NK-92 (cell line): ENCODE measurements around the gene GCGR.

ENCODE experiments used
- DNase-seq: peaks from one replicate; lab custom pipeline; 2025; ENCODE audit not compliant: unreplicated experiment; lab: John Stamatoyannopoulos, UW

GCGR gene

GRCh38 chr17:81811705-81812570 lies 8.0 kb downstream of the GCGR start:
- DNase-seq: no peak

DNA sequence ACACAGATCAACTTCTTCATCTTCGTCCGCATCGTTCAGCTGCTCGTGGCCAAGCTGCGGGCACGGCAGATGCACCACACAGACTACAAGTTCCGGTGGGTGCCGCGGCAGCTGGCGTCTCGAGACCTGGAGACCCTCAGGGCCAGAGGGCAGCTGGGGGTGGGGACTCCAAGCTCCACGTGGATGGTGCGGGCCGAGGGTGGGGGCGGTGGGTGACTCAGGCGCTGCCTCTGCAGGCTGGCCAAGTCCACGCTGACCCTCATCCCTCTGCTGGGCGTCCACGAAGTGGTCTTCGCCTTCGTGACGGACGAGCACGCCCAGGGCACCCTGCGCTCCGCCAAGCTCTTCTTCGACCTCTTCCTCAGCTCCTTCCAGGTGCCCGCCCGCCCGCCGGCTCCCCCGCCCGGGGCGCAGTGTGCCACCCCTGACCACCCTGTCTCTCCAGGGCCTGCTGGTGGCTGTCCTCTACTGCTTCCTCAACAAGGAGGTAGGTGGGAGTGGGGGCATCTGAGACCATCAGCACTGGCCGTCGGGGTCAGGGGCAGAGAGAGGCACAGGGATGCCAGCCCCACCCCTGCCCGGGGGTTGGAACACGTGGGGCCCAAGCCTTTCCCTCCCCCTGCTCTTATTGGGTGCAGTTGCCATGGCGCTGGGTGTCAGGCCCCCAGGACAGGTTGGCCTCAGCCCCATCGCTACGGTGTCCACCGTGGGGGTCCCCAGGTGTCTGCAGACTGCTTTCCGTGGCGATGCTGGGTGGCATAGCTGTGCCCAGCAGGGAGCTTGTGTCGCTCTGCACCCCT lies 8.8 kb downstream of the GCGR start:
- no peak for DNase-seq

GRCh38 chr17:81813371-81813684 lies 9.4 kb downstream of the GCGR start:
- no peak for DNase-seq

DNA sequence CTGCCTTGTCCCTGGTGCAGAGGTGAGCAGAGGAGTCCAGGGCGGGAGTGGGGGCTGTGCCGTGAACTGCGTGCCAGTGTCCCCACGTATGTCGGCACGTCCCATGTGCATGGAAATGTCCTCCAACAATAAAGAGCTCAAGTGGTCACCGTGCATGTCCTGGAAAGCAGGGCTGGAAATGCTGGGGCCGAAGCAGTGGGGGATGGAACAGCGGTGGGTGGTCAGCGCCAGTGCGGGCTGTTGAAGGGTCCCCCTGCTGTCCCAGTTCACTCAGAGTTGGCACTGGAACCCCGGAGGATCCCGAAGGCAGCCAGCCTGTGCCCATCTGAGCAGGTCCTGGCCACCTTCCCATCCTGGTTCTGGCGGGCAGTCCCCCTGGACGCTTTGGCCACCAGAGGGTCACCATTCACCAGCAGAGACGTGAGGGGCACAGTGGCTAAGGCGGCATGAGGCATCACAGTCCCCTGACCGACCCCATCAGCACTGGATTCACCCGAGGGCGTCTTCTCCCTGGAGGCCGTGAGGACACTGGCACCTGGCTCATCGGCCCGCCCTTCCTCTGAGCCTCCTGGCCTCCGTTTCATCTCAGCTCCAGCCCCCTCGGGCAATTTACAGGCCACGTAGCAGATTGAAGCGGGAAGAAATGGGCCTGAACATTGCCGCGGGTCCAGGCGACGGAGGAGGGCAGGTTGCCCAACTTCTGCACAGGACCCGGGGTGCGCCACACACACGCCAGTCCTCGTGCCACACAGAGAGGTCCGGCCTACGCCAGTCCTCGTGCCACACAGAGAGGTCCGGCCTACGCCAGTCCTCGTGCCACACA lies 10.1 kb downstream of the GCGR start:
- no peak for DNase-seq

GRCh38 chr17:81814748-81815645 lies 11.0 kb downstream of the GCGR start:
- no peak for DNase-seq

GRCh38 chr17:81815646-81815986 lies 11.7 kb downstream of the GCGR start:
- DNase-seq: no peak

GRCh38 chr17:81817758-81818147 lies 13.8 kb downstream of the GCGR start:
- DNase-seq: no peak

DNA sequence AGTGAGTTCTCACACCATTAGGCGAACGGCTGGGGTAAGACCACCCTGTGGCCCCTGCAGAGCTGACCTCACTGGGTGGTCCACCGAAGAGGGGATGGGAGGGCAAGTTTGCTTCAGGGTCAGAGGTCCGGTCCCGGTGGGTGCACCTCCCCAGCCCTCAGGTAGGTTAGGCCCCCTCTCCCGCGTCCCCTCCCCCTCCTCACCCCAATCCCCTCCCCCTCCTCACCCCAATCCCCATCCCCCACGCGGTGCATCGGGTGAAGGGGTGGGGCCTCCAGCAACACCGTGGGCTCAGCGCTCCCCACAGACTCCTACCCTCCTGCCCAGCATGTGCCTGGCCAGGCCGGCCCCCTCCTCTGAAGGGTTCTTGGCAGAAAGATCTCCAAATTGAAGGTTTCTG lies 15.8 kb downstream of the GCGR start:
- no peak for DNase-seq

DNA sequence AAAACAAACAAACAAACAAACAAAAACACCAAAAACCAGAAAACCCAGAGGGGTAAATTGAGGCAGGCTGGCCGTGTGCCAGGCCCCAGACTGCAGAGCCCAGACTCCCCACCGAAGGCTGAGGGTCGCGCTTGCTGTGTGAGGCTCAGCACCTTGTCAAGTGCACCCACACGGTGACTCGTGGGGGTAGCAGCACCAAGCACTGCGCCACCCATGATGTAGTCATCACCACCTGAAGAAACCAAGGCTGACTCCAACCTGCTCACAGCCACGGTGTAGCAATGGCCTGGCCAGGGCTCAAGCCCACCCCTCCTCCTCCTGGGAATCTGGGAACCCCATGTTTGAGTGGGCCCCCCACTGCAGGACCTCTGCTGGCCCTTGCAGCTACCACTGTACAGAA lies 17.2 kb downstream of the GCGR start:
- DNase-seq: no peak

- DNase-seq: no peak
Measured at GRCh38 chr17:81821603-81822311, 17.8 kb downstream of the GCGR start.

DNA sequence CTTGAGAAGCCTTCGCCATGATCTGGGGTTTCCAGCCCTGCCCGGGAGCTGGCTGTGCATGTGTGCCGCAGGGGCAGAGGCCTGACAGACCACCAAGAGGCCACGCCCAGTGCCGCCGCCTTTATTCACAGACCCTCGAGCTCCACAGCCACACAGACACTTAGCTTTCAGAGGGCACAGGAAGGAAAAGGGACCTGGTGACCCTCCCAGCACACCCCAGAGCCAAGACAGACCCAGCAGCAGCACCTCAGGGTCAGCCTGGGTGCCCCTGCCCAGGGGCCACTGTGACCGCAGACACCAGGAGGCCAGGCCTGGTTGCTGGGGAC lies 18.3 kb downstream of the GCGR start:
- DNase-seq: no peak

- DNase-seq: no peak
Measured at GRCh38 chr17:81822996-81823819, 19.3 kb downstream of the GCGR start.

- no peak for DNase-seq
Measured at GRCh38 chr17:81823820-81824550, 20.0 kb downstream of the GCGR start.

DNA sequence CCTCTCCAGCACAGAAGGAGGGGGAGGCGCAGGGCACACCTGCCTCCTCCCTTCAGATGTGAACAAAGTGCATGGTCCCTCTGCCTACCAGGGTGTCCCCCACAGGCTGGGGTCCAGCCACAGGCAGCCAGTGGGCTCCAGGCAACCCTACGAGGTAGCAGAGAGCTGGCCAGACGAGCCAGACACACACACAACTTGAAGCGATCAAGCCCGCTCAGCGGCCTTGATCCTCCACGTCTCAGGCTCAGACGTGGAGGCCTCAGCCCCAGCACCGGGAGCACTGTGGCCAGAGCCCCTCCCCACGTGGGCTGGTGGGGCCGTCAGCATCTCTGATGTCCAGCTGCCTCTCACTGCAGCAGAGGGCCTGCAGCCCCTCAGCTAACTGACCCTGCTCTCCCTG lies 20.6 kb downstream of the GCGR start:
- DNase-seq: no peak

GRCh38 chr17:81825841-81826466 lies 22.0 kb downstream of the GCGR start:
- DNase-seq: no peak

- no peak for DNase-seq
Measured at GRCh38 chr17:81828656-81829055, 24.7 kb downstream of the GCGR start.

DNA sequence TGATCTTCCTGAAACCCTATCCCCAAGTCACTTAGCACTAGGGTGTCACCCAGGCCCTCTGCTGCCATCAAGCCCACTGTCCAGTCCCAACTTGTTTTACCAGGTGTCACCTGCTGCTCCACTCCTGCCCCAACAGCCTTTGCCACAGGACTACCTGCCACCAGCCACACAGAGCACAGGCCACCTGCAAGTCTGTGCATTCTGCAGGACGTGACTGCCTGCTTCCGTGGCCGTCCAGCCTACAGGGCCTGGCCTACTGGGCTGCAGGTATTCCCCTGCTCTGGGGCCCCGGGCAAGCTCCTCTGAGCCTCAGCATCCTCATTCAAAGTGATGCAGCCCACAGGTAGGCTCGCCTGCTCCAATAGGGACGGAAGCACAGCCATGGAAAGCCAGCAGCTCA lies 25.9 kb downstream of the GCGR start:
- DNase-seq: no peak

- no peak for DNase-seq
Measured at GRCh38 chr17:81831563-81831956, 27.6 kb downstream of the GCGR start.
